HEK293 (cell line): Measurements from ENCODE around the gene FBXO27.
A peak's percentile ranks its signal among the peaks of the same experiment; 100 is the strongest.

Source experiments
- BCL11A ChIP-seq: fragments of 450-650 bp; formaldehyde crosslinking; IDR thresholded peaks from 2 replicates; pipeline ENCODE4 v1.5.1; 2016; ENCODE audit warnings: low read depth, missing biosample characterization, missing genetic modification characterization
- EGR2 ChIP-seq: fragments of 450-650 bp; formaldehyde crosslinking; IDR thresholded peaks from 2 replicates; pipeline ENCODE4 v1.5.1; 2016; ENCODE audit warnings: low read depth, missing biosample characterization, missing genetic modification characterization
- GLI2 ChIP-seq: fragments of 450-650 bp; formaldehyde crosslinking; IDR thresholded peaks from 2 replicates; pipeline ENCODE4; 2017; ENCODE audit warnings: missing biosample characterization, missing genetic modification characterization, low read depth, borderline replicate concordance
- GLIS1 ChIP-seq: fragments of 450-650 bp; formaldehyde crosslinking; IDR thresholded peaks from 2 replicates; pipeline ENCODE4 v1.5.1; 2016; ENCODE audit warnings: missing biosample characterization, missing genetic modification characterization
- GLIS2 ChIP-seq: fragments of 450-650 bp; formaldehyde crosslinking; IDR thresholded peaks from 2 replicates; pipeline ENCODE4 v1.5.1; 2016; ENCODE audit warnings: missing biosample characterization, missing genetic modification characterization
- KLF10 ChIP-seq: fragments of 450-650 bp; IDR thresholded peaks from 2 replicates; pipeline ENCODE4 v1.5.1; 2018; ENCODE audit warnings: missing biosample characterization, mild to moderate bottlenecking, missing genetic modification characterization
- SCRT2 ChIP-seq: fragments of 450-650 bp; formaldehyde crosslinking; IDR thresholded peaks from 2 replicates; pipeline ENCODE4 v1.5.1; 2016; ENCODE audit warnings: missing biosample characterization, missing genetic modification characterization
- SP2 ChIP-seq: fragments of 450-650 bp; formaldehyde crosslinking; IDR thresholded peaks from 2 replicates; pipeline ENCODE4 v1.5.1; 2016; ENCODE audit warnings: missing biosample characterization, missing genetic modification characterization
- SP7 ChIP-seq: fragments of 450-650 bp; formaldehyde crosslinking; IDR thresholded peaks from 2 replicates; pipeline ENCODE4 v1.5.1; 2016; ENCODE audit warnings: missing biosample characterization, missing genetic modification characterization
- YY1 ChIP-seq: fragments of 450-650 bp; formaldehyde crosslinking; IDR thresholded peaks from 2 replicates; pipeline ENCODE4 v1.5.1; 2018; ENCODE audit warnings: missing biosample characterization, missing genetic modification characterization
- YY2 ChIP-seq: fragments of 450-650 bp; formaldehyde crosslinking; IDR thresholded peaks from 2 replicates; pipeline ENCODE4 v1.5.1; 2016; ENCODE audit warnings: missing biosample characterization, missing genetic modification characterization
- ZBTB20 ChIP-seq: fragments of 450-650 bp; formaldehyde crosslinking; IDR thresholded peaks from 2 replicates; pipeline ENCODE4 v1.5.1; 2016; ENCODE audit warnings: missing biosample characterization, missing genetic modification characterization
- ZBTB21 ChIP-seq: fragments of 450-650 bp; formaldehyde crosslinking; IDR thresholded peaks from 2 replicates; pipeline ENCODE4 v1.5.1; 2017; ENCODE audit warnings: missing biosample characterization, missing genetic modification characterization
- ZBTB8A ChIP-seq: fragments of 450-650 bp; formaldehyde crosslinking; IDR thresholded peaks from 2 replicates; pipeline ENCODE4 v1.5.1; 2016; ENCODE audit warnings: missing biosample characterization, missing genetic modification characterization
- ZNF121 ChIP-seq: fragments of 450-650 bp; formaldehyde crosslinking; IDR thresholded peaks from 2 replicates; pipeline ENCODE4 v1.5.1; 2016; ENCODE audit warnings: missing biosample characterization, missing genetic modification characterization
- ZNF133 ChIP-seq: fragments of 450-650 bp; formaldehyde crosslinking; IDR thresholded peaks from 2 replicates; pipeline ENCODE4 v1.5.1; 2016; ENCODE audit warnings: missing biosample characterization, missing genetic modification characterization
- ZNF341 ChIP-seq: fragments of 450-650 bp; formaldehyde crosslinking; IDR thresholded peaks from 2 replicates; pipeline ENCODE4; 2016; ENCODE audit warnings: low read depth, missing biosample characterization, missing genetic modification characterization
- ZNF366 ChIP-seq: fragments of 450-650 bp; formaldehyde crosslinking; conservative IDR thresholded peaks from 2 replicates; pipeline ENCODE4 v1.5.1; 2016; ENCODE audit warnings: missing biosample characterization, missing genetic modification characterization
- ZNF600 ChIP-seq: fragments of 450-650 bp; formaldehyde crosslinking; IDR thresholded peaks from 2 replicates; pipeline ENCODE4 v1.5.1; 2016; ENCODE audit warnings: missing biosample characterization, missing genetic modification characterization
- ZNF610 ChIP-seq: fragments of 450-650 bp; formaldehyde crosslinking; IDR thresholded peaks from 2 replicates; pipeline ENCODE4 v1.5.1; 2016; ENCODE audit warnings: missing biosample characterization, missing genetic modification characterization, borderline replicate concordance
- ZNF621 ChIP-seq: fragments of 450-650 bp; formaldehyde crosslinking; IDR thresholded peaks from 2 replicates; pipeline ENCODE4 v1.5.1; 2017; ENCODE audit warnings: missing biosample characterization, missing genetic modification characterization
- ZNF658 ChIP-seq: fragments of 450-650 bp; formaldehyde crosslinking; IDR thresholded peaks from 2 replicates; pipeline ENCODE4; 2016; ENCODE audit warnings: missing biosample characterization, missing genetic modification characterization
- ZNF707 ChIP-seq: fragments of 450-650 bp; formaldehyde crosslinking; IDR thresholded peaks from 2 replicates; pipeline ENCODE4 v1.5.1; 2016; ENCODE audit warnings: missing biosample characterization, missing genetic modification characterization
- ZNF777 ChIP-seq: fragments of 450-650 bp; formaldehyde crosslinking; IDR thresholded peaks from 2 replicates; pipeline ENCODE4 v1.5.1; 2017; ENCODE audit warnings: missing biosample characterization, missing genetic modification characterization, borderline replicate concordance
- ZXDB ChIP-seq: fragments of 450-650 bp; formaldehyde crosslinking; IDR thresholded peaks from 2 replicates; pipeline ENCODE4 v1.5.1; 2016; ENCODE audit warnings: missing biosample characterization, missing genetic modification characterization
- TF ChIP-seq, protein P1 (sequence below): fragments of 450-650 bp; formaldehyde crosslinking; IDR thresholded peaks from 2 replicates; pipeline ENCODE4 v1.5.1; 2016; ENCODE audit warnings: missing biosample characterization, missing genetic modification characterization
- TF ChIP-seq, protein P2 (sequence below): fragments of 450-650 bp; formaldehyde crosslinking; IDR thresholded peaks from 2 replicates; pipeline ENCODE4 v1.5.1; 2016; ENCODE audit warnings: missing biosample characterization, missing genetic modification characterization
- TF ChIP-seq, protein P3 (sequence below): fragments of 450-650 bp; formaldehyde crosslinking; IDR thresholded peaks from 2 replicates; pipeline ENCODE4 v1.5.1; 2016; ENCODE audit warnings: missing biosample characterization, missing genetic modification characterization
- TF ChIP-seq, protein P4 (sequence below): fragments of 450-650 bp; formaldehyde crosslinking; IDR thresholded peaks from 2 replicates; pipeline ENCODE4 v1.5.1; 2017; ENCODE audit warnings: missing biosample characterization, mild to moderate bottlenecking, missing genetic modification characterization, moderate library complexity
- TF ChIP-seq, protein P5 (sequence below): fragments of 450-650 bp; formaldehyde crosslinking; IDR thresholded peaks from 2 replicates; pipeline ENCODE4 v1.5.1; 2017; ENCODE audit warnings: missing biosample characterization, missing genetic modification characterization
- TF ChIP-seq, protein P6 (sequence below): fragments of 450-650 bp; formaldehyde crosslinking; IDR thresholded peaks from 2 replicates; pipeline ENCODE4 v1.5.1; 2016; ENCODE audit warnings: missing biosample characterization, missing genetic modification characterization
- TF ChIP-seq, protein P7 (sequence below): sonication (generic); formaldehyde crosslinking; IDR thresholded peaks from 2 replicates; pipeline ENCODE4 v1.8.1; 2022; ENCODE audit warnings: mild to moderate bottlenecking, moderate library complexity, missing genetic modification reagents

Gene FBXO27

DNA sequence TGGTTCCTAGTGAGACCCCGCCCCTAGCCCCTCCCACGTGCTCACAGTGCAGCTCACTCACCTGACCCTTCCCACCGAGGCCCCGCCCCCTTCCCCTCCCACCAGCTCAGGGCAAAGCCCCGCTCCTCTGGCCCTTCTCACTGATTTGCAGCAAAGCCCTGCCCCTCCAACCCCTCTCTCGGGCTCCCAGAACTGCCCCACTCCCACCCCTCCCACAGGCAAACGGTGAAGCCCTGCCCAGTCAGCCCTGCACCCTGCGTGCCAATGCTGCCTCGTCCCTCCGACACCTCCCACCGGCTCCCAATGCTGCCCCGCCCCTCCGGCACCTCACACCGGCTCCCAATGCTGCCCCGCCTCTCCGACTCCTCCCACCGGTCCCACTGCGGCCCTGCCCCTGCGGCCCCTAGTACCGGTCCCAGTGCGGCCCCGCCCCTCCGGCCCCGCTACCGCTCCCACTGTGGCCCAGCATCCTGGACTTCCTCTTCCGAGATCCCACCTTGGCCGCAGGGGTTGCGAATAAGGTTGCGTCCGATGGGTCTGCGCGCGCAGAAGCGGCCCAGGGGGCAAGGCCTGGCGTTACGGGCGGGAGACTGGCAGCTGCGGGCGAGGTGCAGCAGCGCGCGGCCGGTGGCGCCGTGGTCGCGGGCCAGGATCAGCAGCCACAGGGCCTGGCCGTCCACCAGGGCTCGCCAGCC lies 834 bp downstream of the FBXO27 start (continued):
- TF ChIP-seq, protein P1, sequence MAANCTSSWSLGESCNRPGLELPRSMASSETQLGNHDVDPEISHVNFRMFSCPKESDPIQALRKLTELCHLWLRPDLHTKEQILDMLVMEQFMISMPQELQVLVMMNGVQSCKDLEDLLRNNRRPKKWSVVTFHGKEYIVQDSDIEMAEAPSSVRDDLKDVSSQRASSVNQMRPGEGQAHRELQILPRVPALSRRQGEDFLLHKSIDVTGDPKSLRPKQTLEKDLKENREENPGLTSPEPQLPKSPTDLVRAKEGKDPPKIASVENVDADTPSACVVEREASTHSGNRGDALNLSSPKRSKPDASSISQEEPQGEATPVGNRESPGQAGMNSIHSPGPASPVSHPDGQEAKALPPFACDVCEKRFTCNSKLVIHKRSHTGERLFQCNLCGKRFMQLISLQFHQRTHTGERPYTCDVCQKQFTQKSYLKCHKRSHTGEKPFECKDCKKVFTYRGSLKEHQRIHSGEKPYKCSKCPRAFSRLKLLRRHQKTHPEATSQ (tag by site-specific recombination) = peak; percentile 93
- TF ChIP-seq ZNF707 (tag by site-specific recombination) (no peak), ZNF777 (tag by site-specific recombination) (peak; percentile 47; the same call in 1 of the 2 replicates), SP7 (tag by site-specific recombination) (peak; percentile 81), ZNF600 (tag by site-specific recombination) (peak; percentile 86), YY1 (peak; percentile 43; the same call in 1 of the 2 replicates), GLIS2 (peak; percentile 99), ZNF658 (tag by site-specific recombination) (no peak), YY2 (tag by site-specific recombination) (no peak), SCRT2 (tag by site-specific recombination) (peak; percentile 50; the same call in 1 of the 2 replicates), ZNF366 (tag by site-specific recombination) (0 out of 2 replicates have a peak, but pooled peaks have one; percentile 5), GLIS1 (peak; percentile 90), GLI2 (tag by site-specific recombination) (no peak), ZBTB21 (tag by site-specific recombination) (no peak), ZNF121 (tag by site-specific recombination) (peak; percentile 92), ZNF341 (peak; percentile 93), BCL11A (peak; percentile 96), ZNF133 (peak; percentile 29; the same call in 1 of the 2 replicates), ZBTB8A (tag by site-specific recombination) (peak; percentile 93), EGR2 (tag by site-specific recombination) (peak; percentile 91), KLF10 (tag by site-specific recombination) (peak; percentile 73; the same call in 1 of the 2 replicates), ZNF621 (tag by site-specific recombination) (no peak), ZBTB20 (tag by site-specific recombination) (peak; percentile 85), ZNF610 (peak; percentile 96), SP2 (tag by site-specific recombination) (peak; percentile 99), ZXDB (peak; percentile 100)
- TF ChIP-seq, protein P2, sequence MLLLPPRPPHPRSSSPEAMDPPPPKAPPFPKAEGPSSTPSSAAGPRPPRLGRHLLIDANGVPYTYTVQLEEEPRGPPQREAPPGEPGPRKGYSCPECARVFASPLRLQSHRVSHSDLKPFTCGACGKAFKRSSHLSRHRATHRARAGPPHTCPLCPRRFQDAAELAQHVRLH (tag by site-specific recombination) = peak; percentile 66; the same call in 1 of the 2 replicates
- TF ChIP-seq, protein P3, sequence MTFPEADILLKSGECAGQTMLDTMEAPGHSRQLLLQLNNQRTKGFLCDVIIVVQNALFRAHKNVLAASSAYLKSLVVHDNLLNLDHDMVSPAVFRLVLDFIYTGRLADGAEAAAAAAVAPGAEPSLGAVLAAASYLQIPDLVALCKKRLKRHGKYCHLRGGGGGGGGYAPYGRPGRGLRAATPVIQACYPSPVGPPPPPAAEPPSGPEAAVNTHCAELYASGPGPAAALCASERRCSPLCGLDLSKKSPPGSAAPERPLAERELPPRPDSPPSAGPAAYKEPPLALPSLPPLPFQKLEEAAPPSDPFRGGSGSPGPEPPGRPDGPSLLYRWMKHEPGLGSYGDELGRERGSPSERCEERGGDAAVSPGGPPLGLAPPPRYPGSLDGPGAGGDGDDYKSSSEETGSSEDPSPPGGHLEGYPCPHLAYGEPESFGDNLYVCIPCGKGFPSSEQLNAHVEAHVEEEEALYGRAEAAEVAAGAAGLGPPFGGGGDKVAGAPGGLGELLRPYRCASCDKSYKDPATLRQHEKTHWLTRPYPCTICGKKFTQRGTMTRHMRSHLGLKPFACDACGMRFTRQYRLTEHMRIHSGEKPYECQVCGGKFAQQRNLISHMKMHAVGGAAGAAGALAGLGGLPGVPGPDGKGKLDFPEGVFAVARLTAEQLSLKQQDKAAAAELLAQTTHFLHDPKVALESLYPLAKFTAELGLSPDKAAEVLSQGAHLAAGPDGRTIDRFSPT = peak; percentile 73
- TF ChIP-seq, protein P4, sequence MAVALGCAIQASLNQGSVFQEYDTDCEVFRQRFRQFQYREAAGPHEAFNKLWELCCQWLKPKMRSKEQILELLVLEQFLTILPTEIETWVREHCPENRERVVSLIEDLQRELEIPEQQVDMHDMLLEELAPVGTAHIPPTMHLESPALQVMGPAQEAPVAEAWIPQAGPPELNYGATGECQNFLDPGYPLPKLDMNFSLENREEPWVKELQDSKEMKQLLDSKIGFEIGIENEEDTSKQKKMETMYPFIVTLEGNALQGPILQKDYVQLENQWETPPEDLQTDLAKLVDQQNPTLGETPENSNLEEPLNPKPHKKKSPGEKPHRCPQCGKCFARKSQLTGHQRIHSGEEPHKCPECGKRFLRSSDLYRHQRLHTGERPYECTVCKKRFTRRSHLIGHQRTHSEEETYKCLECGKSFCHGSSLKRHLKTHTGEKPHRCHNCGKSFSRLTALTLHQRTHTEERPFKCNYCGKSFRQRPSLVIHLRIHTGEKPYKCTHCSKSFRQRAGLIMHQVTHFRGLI = no peak
- TF ChIP-seq, protein P5, sequence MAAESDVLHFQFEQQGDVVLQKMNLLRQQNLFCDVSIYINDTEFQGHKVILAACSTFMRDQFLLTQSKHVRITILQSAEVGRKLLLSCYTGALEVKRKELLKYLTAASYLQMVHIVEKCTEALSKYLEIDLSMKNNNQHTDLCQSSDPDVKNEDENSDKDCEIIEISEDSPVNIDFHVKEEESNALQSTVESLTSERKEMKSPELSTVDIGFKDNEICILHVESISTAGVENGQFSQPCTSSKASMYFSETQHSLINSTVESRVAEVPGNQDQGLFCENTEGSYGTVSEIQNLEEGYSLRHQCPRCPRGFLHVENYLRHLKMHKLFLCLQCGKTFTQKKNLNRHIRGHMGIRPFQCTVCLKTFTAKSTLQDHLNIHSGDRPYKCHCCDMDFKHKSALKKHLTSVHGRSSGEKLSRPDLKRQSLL (tag by site-specific recombination) = peak; percentile 18; the same call in 1 of the 2 replicates
- TF ChIP-seq, protein P6, sequence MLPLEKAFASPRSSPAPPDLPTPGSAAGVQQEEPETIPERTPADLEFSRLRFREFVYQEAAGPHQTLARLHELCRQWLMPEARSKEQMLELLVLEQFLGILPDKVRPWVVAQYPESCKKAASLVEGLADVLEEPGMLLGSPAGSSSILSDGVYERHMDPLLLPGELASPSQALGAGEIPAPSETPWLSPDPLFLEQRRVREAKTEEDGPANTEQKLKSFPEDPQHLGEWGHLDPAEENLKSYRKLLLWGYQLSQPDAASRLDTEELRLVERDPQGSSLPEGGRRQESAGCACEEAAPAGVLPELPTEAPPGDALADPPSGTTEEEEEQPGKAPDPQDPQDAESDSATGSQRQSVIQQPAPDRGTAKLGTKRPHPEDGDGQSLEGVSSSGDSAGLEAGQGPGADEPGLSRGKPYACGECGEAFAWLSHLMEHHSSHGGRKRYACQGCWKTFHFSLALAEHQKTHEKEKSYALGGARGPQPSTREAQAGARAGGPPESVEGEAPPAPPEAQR (tag by site-specific recombination) = peak; percentile 58; the same call in 1 of the 2 replicates
- TF ChIP-seq, protein P7, sequence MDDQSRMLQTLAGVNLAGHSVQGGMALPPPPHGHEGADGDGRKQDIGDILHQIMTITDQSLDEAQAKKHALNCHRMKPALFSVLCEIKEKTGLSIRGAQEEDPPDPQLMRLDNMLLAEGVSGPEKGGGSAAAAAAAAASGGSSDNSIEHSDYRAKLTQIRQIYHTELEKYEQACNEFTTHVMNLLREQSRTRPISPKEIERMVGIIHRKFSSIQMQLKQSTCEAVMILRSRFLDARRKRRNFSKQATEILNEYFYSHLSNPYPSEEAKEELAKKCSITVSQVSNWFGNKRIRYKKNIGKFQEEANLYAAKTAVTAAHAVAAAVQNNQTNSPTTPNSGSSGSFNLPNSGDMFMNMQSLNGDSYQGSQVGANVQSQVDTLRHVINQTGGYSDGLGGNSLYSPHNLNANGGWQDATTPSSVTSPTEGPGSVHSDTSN = no peak
